Stimulated activated CD8-positive, alpha-beta memory T cell treated with anti-CD3 and anti-CD28 coated beads, Interleukin-4, amount 100 ng/mL, for 4 hours (primary cell): ENCODE results near the gene PEBP1.
"Not testable (repeated sequence)": the region's sequence is repeated elsewhere in the genome, so short reads cannot be mapped to it uniquely, and the experiment has no call there.

Source experiments
- DNase-seq, 2 donors: peaks; one replicate each; pipeline ENCODE4 v3.0.0-alpha.2; 2020; ENCODE audit warnings: low read depth in 2 of 2, low spot score in 1 of 2

PEBP1 gene

GRCh38 chr12:118129436-118129835 is 6.5 kb upstream of the PEBP1 start:
- not testable (repeated sequence) for DNase-seq

GRCh38 chr12:118136559-118137003 is 657 bp downstream of the PEBP1 start:
- peak in 1 of 2 donors; percentile 0 for DNase-seq

GRCh38 chr12:118137148-118137678 is 1.3 kb downstream of the PEBP1 start:
- no peak for DNase-seq

GRCh38 chr12:118140825-118141224 is 4.9 kb downstream of the PEBP1 start:
- DNase-seq, result no peak

- DNase-seq, result no peak
Observed at GRCh38 chr12:118144499-118144898, 8.6 kb downstream of the PEBP1 start.

- DNase-seq, result no peak
Observed at GRCh38 chr12:118145113-118145797, 9.3 kb downstream of the PEBP1 start.

GRCh38 chr12:118145798-118146156 is 9.9 kb downstream of the PEBP1 start:
- no peak for DNase-seq

- no peak for DNase-seq
Observed at GRCh38 chr12:118148287-118148686, 12.4 kb downstream of the PEBP1 start.

GRCh38 chr12:118150625-118151024 is 14.7 kb downstream of the PEBP1 start:
- DNase-seq, result no peak

- DNase-seq, result no peak
Observed at GRCh38 chr12:118151755-118152154, 15.8 kb downstream of the PEBP1 start.

GRCh38 chr12:118160536-118160935 is 24.6 kb downstream of the PEBP1 start:
- no peak for DNase-seq

GRCh38 chr12:118164798-118165486 is 29.0 kb downstream of the PEBP1 start:
- no peak for DNase-seq

GRCh38 chr12:118166946-118167345 is 31.0 kb downstream of the PEBP1 start:
- DNase-seq, result no peak

GRCh38 chr12:118175823-118176447 is 40.0 kb downstream of the PEBP1 start:
- DNase-seq, result no peak

GRCh38 chr12:118183155-118183554 is 47.2 kb downstream of the PEBP1 start:
- no peak for DNase-seq

- no peak for DNase-seq
Observed at GRCh38 chr12:118183711-118184110, 47.8 kb downstream of the PEBP1 start.

- DNase-seq, result no peak
Observed at GRCh38 chr12:118185602-118186397, 49.9 kb downstream of the PEBP1 start.

- no peak for DNase-seq
Observed at GRCh38 chr12:118187751-118188435, 52.0 kb downstream of the PEBP1 start.

- no peak for DNase-seq
Observed at GRCh38 chr12:118188690-118189371, 52.9 kb downstream of the PEBP1 start.

GRCh38 chr12:118189741-118190191 is 53.8 kb downstream of the PEBP1 start:
- no peak for DNase-seq
